ENCODE data around the gene KCNIP3. TPM values are rescaled to one million over a fixed set of nuclear protein-coding genes. Genes with fewer than 3 reads are reported as not detected.

KCNIP3 gene
- total RNA-seq, 4 donors from 2014 or later, result 5.2 to 20.4 (median 11.4) TPM

DNA sequence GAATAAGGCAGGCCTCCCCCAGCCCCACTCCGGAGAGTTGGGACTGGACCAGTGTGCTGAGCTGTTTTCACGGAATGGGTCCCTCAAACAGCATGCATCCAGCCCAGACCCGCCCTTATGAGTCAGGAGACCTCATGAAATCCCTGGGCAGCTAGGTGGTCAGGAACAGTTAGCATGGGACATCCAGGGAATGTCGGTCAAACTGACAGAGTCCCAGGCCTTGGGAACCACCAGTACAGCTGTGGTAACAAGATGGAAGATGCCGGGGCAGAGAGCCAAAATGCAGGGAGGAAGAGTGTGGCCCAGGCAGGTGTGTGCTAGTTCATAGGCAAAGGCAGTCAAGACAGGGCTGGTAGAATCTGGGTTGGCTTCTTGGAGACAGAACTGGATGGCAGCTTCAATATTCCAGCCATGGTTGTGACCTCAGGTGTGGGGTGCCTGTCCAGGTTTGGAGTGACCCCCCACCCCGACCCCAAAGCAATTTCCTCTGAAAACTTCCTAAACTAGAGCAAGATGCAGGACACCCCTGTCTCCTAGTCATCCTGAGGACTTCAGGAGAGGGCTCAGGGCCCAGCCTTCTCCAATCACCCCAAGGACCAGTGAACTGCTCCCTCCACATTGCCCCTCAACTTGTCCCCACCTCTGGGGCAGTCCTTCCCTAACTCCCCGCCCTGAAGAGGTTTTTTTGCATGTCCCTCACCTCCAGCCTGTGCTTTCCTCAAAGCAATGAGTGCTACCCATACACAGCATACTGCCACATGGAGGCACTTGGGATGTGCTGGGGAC lies 46.5 kb downstream of the KCNIP3 start:
- no peak for TF ChIP-seq POLR2A (IDR thresholded peaks at IDR 0.05)
- TF ChIP-seq, protein P1, sequence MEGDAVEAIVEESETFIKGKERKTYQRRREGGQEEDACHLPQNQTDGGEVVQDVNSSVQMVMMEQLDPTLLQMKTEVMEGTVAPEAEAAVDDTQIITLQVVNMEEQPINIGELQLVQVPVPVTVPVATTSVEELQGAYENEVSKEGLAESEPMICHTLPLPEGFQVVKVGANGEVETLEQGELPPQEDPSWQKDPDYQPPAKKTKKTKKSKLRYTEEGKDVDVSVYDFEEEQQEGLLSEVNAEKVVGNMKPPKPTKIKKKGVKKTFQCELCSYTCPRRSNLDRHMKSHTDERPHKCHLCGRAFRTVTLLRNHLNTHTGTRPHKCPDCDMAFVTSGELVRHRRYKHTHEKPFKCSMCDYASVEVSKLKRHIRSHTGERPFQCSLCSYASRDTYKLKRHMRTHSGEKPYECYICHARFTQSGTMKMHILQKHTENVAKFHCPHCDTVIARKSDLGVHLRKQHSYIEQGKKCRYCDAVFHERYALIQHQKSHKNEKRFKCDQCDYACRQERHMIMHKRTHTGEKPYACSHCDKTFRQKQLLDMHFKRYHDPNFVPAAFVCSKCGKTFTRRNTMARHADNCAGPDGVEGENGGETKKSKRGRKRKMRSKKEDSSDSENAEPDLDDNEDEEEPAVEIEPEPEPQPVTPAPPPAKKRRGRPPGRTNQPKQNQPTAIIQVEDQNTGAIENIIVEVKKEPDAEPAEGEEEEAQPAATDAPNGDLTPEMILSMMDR (IDR thresholded peaks at IDR 0.05), result no peak
- H3K4me3 ChIP-seq (ENCODE audit: low read depth, poor library complexity, severe bottlenecking), result no peak overlapping the region
- 78 to 79% methylated on average over 7 of the region's 7 CpGs for WGBS, 2 donors
- DNase-seq (ENCODE audit: low spot score in 2 of 2), result peak in 1 of 2 donors; percentile 75
- intact Hi-C loops (cut with DNase I; ENCODE audit: low total_unique reads), result no loop called here

DNA sequence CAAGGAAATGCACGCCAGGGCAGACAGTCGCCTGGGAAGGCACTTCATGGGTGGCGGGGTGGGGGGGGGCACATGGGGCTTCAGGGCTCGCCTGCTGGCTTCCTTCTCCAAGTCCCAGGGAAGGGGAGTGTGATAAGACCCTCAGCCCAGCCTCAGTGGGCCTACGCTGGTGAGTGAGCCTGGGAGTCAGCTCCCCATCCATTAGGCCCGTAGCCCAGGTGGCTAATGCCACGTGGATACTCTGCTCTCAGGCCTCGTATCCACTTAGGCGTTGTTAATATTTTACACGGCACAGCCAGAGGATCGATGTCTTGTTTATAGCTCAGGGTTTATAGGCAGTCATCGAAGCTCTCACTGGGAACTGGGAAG lies 47.1 kb downstream of the KCNIP3 start:
- DNase-seq (ENCODE audit: low spot score in 2 of 2), result peak in 1 of 2 donors; percentile 60
- 85 to 88% methylated on average over 12 of the region's 12 CpGs for WGBS, 2 donors
- H3K4me3 ChIP-seq (ENCODE audit: low read depth, poor library complexity, severe bottlenecking), result no peak overlapping the region
- TF ChIP-seq, protein P1 (IDR thresholded peaks at IDR 0.05), result no peak
- no peak for TF ChIP-seq POLR2A (IDR thresholded peaks at IDR 0.05)
- intact Hi-C loops (cut with DNase I; ENCODE audit: low total_unique reads), result no loop called here

DNA sequence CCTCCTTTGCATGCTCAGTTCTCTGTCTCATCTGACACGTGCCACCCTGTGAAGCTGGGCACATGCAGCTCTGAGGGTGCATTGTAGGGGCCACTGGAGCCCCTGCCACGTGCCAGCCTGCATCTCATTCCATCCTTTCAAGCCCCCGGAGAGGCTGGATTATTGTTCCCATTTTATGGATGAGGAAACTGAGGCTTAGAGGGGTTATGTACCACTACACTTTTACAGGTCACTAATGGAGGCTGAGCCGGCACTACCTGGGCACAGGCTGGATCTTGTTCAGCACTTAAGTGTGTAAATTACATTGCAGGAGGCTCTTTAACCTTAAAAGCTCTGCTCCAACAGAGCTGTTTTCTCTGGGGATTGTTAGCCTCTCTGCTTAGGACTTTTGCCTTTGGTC lies 47.5 kb downstream of the KCNIP3 start:
- no peak for DNase-seq (ENCODE audit: low spot score in 2 of 2)
- TF ChIP-seq, protein P1 (IDR thresholded peaks at IDR 0.05), result no peak
- no peak for TF ChIP-seq POLR2A (IDR thresholded peaks at IDR 0.05)
- intact Hi-C loops (cut with DNase I; ENCODE audit: low total_unique reads), result no loop called here
- H3K4me3 ChIP-seq (ENCODE audit: low read depth, poor library complexity, severe bottlenecking), result no peak overlapping the region
- 84 to 88% methylated on average over 4 of the region's 4 CpGs for WGBS, 2 donors

DNA sequence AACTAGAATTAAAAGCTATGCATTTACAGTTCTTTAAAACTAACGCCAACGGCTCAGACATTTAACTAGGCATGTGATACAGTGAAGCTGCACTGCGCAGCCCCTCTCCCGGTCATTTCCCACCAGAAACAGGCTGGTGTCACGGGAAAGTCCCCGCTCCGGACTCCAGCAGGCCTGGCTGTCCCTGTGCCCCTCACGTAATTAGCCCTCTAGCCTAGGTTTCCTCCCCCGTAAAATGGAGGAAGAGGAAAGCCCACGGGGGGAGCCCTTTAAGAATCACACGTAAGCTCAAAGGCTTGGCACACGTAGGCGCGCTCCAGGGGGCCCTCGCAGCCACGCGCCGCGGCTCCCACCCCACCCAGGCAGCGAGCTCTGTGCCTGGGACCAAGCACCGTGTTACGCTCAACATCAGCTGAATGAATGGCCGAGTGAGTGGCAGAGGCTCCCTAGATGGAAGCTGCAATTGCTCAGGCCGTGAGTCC lies 48.0 kb downstream of the KCNIP3 start:
- TF ChIP-seq, protein P1 (IDR thresholded peaks at IDR 0.05), result no peak
- TF ChIP-seq POLR2A (IDR thresholded peaks at IDR 0.05), result no peak
- DNase-seq (ENCODE audit: low spot score in 2 of 2), result no peak
- WGBS, 2 donors, result 18 to 22% methylated on average over 22 to 23 of the region's 24 CpGs
- no peak overlapping the region for H3K4me3 ChIP-seq (ENCODE audit: low read depth, poor library complexity, severe bottlenecking)
- intact Hi-C loops (cut with DNase I; ENCODE audit: low total_unique reads), result no loop called here

DNA sequence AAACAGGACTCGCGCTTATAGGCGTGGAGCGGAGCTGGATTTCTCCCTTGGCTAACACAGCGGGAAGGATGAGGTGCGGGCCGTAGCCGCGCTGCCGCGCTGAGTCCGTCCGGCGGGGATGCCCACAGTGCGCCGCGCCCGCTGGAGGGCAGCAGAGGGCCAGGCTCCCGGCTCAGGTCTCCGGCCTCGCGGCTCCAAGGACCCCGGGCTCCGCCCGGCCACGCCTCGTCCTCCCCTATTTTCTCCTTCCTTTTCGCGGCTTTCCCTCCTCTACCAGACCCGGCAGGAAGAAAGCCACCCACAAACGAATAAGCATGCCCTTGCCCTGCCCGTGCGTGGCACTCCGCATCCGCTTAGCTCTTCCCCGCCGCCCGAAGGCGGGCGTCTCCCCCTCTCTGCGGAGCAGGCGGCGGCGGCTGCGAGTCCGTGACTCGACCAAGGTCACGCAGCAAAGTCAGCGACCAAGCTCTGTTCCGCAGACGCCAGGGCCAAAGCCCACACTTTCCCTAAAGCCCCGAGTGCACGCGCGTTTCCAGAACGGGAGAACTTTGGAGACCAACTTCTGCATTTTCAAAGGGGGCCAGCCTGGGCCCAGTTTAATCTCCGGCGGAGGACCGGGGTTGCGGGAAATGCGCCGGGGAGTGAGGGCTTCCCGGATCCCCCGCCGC lies 48.5 kb downstream of the KCNIP3 start:
- intact Hi-C loops (cut with DNase I; ENCODE audit: low total_unique reads), result no loop called here
- no peak for TF ChIP-seq POLR2A (IDR thresholded peaks at IDR 0.05)
- TF ChIP-seq, protein P1 (IDR thresholded peaks at IDR 0.05), result peak in 1 of 3 donors; percentile 60
- WGBS, 2 donors, result 1% methylated on average over 36 to 62 of the region's 65 CpGs
- peak; percentile 69 to 96 for DNase-seq (ENCODE audit: low spot score in 2 of 2)
- peak overlapping the region; percentile 46 for H3K4me3 ChIP-seq (ENCODE audit: low read depth, poor library complexity, severe bottlenecking)

All from lower leg skin (tissue), 4 donors.